OCI-M2 (cell line): ENCODE results near the gene MC2R.
"Not testable (repeated sequence)": the region's sequence is repeated elsewhere in the genome, so short reads cannot be mapped to it uniquely, and the experiment has no call there.

ENCODE experiments used
- DNase-seq: peaks from one replicate; lab custom pipeline; 2025; ENCODE audit not compliant: unreplicated experiment; lab: John Stamatoyannopoulos, UW

Gene MC2R

GRCh38 chr18:13894531-13894930 lies 20.8 kb downstream of the MC2R start:
- DNase-seq = no peak

GRCh38 chr18:13893418-13893760 lies 21.9 kb downstream of the MC2R start:
- DNase-seq = no peak

- DNase-seq = no peak
Observed at GRCh38 chr18:13892098-13892497, 23.2 kb downstream of the MC2R start.

GRCh38 chr18:13890761-13891361 lies 24.5 kb downstream of the MC2R start:
- no peak for DNase-seq

- DNase-seq = no peak
Observed at GRCh38 chr18:13889671-13890070, 25.7 kb downstream of the MC2R start.

- DNase-seq = no peak
Observed at GRCh38 chr18:13888191-13888716, 27.1 kb downstream of the MC2R start.

GRCh38 chr18:13885009-13885408 lies 30.3 kb downstream of the MC2R start:
- DNase-seq = no peak

GRCh38 chr18:13879937-13880336 lies 35.4 kb downstream of the MC2R start:
- DNase-seq = no peak

GRCh38 chr18:13879492-13879891 lies 35.8 kb downstream of the MC2R start:
- no peak for DNase-seq

- DNase-seq = no peak
Observed at GRCh38 chr18:13878857-13879256, 36.5 kb downstream of the MC2R start.

- no peak for DNase-seq
Observed at GRCh38 chr18:13877157-13877556, 38.2 kb downstream of the MC2R start.

- no peak for DNase-seq
Observed at GRCh38 chr18:13874558-13874957, 40.8 kb downstream of the MC2R start.

GRCh38 chr18:13872932-13873331 lies 42.4 kb downstream of the MC2R start:
- DNase-seq = no peak

GRCh38 chr18:13872373-13872772 lies 43.0 kb downstream of the MC2R start:
- DNase-seq = no peak

- DNase-seq = no peak
Observed at GRCh38 chr18:13871701-13872100, 43.6 kb downstream of the MC2R start.

- DNase-seq = no peak
Observed at GRCh38 chr18:13868501-13869271, 46.6 kb downstream of the MC2R start.

- not testable (repeated sequence) for DNase-seq
Observed at GRCh38 chr18:13862898-13863297, 52.4 kb downstream of the MC2R start.

GRCh38 chr18:13849791-13850190 lies 65.5 kb downstream of the MC2R start:
- DNase-seq = no peak

GRCh38 chr18:13836559-13836958 lies 78.8 kb downstream of the MC2R start:
- no peak for DNase-seq

- no peak for DNase-seq
Observed at GRCh38 chr18:13835202-13835601, 80.1 kb downstream of the MC2R start.

- no peak for DNase-seq
Observed at GRCh38 chr18:13834496-13835015, 80.8 kb downstream of the MC2R start.
